SIG-M5 treated with dmso at 0.1 percent for 504 hours (cell line): ENCODE results near the gene FKBP1B.
"Not testable (repeated sequence)": the region's sequence is repeated elsewhere in the genome, so short reads cannot be mapped to it uniquely, and the experiment has no call there.

Experiments
- DNase-seq: peaks from one replicate; lab custom pipeline; 2025; ENCODE audit not compliant: unreplicated experiment; lab: John Stamatoyannopoulos, UW

Gene FKBP1B

DNA sequence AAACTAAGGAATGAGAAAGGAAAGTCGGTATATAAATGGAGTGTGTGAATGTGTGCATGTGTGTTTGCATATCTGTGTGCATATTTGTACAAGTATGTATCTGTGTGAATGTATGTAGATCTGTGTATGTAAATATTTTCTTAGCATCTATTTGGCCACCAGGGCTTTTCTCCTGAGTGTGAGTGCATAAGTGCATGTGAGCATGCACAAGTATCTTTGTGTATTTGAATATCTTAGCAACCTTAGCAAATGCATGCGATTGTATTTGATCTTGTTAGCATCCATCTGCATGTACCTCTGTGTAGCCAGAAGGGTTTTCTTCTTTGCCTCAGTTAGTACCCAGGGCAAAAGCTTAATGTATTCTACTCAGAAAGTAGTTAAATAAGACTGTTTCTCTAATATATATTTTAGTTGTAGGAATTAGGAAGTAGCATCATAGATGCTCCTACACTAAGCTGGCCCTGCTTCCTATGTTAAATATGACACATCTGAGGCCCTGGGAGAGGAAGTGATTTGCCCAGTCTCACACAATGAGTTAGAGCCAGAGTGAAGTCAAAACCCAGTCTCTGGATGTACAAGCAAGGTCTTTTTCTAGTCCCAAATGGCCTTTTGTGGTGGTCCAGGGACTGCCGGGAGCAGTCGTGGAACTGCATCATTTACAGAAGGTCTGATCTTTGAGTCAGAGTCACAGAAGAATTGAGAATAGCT is 9.2 kb downstream of the FKBP1B start:
- no peak for DNase-seq

DNA sequence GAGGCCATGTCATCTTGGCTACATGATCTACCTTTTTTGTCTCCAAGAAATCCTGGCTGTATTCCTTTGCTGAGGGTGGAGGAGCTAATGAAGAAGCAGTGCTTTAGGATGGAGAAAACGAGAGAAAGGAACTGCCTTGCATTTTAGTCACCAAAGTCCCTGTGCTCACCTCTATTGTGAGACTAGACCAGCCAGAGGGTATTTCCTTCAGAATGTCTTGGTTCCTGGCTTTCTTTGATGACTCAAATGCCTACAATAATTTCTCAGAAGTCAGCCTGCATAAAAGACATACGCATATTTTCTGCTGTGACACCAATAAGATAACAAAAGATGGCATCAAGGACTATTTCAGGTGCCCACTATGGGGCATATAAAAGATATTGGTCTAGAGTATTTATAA is 15.8 kb downstream of the FKBP1B start:
- no peak for DNase-seq

DNA sequence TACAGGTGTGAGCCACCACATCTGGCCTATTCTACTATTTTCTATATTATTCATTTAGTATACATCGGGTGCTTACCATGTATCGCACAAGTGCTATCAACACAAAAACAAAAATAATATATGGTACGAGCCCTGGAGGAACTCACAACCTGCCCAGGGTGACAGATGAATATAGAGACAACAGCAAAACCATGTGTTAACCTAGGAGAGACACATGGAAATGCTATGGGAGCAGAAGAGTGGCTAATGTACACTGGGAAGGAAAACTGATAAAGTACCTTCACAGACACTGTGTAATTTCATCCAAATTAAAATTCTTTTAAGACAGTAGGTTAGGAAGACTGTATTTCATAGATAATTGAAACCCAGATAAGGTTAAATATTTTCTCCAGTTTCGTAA is 22.7 kb downstream of the FKBP1B start:
- DNase-seq = no peak

DNA sequence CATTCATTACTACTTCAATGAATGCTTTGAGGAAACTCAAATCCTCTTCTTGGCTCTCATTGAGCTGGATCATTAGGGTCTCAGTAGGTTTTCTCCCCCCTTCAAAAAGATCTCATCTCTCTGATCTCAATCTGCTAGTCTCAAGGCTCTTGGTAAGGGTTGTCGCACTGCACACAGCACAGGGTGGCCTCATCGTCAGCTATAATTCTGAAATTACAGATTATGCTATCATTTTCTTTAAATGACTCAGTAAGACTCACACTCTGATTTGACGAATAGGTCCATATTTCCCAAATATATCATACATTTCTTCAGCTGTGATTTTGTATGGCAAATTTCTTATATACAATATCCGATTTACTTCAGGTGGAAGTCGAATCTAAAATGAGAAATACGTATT is 24.3 kb downstream of the FKBP1B start:
- DNase-seq = no peak

DNA sequence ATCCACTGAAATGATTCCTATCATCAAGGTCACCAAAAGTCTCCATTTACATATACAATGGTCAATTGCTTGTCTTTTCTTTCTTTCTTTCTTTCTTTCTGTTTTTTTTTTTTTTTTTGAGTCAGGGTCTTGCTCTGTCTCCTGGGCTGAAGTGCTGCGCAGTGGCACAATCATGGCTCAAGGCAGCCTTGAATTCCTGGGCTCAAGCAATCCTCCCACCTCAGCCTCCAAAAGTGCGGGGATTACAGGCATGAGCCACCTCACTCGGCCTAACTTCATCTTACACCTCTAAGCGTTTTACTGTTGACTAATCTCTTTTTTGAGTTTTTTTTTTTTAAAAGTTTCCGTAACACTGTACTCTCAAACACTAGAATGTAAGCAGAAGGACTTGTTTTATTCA is 25.7 kb downstream of the FKBP1B start:
- DNase-seq = no peak

DNA sequence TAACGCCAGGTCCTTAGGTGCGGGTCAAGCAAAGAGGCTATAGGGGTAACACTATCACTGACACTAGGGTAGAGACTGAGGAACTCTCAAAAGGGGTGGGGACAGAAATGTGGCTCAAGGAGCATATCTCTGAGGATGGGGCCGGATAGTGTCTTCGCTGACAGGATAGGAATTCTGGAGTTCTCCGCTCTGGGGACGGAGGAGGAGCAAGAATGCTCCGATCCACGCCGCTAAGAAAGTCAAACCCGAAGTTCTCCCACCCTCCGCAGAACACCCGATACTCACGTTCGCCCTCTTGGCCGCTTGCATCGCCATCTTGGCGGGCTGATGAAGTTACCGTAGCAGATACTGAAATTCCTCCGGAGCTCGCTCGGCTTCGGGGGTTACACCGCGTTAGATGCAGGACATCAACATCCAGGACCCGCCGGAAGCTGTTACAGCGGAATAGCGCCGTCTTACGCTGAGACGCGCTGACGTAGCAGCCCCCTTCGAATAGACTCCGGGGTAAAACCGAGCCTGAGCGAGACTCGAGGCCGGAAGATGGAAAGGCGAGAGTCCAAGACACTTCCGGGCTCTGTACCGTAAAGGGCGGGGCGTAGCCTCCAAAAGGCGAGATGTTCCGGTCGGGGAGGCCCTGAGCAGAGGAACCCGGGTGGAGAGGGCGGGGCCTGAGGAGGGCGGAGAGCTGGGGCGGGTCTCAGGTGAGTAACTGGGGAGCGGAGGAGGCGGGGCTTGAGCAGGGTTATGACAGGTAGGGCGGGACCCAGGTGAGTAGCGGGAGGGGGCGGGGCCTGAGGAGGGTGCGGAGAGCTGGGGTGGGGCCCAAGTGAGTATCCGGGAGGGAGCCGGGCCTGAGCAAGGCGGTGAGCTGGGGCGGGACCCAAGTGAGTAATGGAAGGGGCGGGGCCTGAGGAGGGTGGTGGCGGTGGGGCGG is 26.6 kb downstream of the FKBP1B start, which contains the start of gene SF3B6:
TSS of gene SF3B6 (minus strand) at position 412 of the 934 bp plus-strand sequence. CDS start at position 315, 97 bp downstream.
- peak; percentile 99 for DNase-seq

DNA sequence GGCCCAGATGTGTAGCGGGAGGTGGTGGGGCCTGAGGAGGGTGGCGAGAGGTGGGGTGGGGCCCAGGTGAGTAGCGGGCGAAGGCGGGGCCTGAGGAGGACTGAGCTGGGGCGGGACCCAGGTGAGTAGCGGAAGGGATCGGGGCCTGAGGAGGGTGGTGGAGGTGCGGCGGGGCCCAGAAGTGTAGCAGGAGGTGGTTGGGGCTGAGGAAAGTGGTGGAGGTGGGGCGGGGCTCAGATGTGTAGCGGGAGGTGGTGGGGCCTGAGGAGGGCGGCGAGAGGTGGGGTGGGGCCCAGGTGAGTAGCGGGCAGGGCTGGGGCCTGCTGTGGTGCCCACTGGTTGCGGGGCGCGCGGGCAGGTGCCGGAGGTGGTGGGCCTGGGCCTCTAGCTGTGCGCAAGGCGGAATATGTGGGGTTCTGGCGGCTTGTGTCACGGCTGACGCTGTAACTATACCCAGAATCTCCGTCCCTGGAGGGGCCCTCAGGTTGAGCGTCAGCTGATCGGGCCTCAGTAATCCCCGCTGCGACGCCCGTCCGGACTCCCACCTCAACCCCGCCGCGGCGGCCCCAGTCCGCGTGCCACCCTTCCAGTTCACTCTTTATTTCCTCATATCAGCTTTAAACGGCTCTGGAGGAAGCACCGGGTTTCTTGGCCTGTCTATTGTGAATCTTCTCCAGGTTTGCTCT is 27.5 kb downstream of the FKBP1B start:
- DNase-seq = peak; percentile 77

DNA sequence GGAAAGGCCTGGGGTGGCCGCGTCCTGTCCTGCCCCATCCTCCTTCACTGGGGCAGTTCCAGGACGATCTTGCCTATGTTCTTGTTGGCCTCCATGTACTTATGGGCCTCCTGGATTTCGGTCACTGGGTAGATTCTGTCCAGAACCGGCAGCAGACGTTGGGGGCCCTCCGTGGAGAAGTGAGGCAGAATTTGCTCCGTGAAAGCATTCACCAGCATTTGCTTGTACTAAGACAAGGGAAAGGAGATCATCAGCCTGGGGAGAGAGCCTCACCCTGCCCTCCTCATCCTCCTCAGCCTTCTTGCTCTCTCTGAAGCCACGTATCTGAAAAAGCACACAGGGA is 28.0 kb downstream of the FKBP1B start:
- no peak for DNase-seq

DNA sequence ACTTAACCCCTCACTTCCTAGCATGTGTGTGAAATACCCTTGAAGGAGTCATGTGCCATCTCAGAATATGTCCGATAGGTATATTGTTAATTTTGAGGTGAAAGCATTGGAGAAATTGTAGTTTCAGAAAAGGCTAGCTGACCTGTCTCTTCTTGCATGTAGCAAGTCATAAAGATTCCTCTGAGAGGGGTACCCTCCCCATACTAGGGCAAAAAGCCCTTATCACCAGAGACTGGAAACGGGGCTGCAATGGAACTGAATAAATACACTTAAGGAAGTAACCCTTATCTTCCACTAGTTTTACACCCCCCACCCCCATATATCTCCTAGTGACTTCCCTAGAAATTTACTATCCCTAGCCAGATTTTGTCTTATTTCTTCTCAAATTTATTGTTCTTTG is 28.3 kb downstream of the FKBP1B start:
- no peak for DNase-seq

DNA sequence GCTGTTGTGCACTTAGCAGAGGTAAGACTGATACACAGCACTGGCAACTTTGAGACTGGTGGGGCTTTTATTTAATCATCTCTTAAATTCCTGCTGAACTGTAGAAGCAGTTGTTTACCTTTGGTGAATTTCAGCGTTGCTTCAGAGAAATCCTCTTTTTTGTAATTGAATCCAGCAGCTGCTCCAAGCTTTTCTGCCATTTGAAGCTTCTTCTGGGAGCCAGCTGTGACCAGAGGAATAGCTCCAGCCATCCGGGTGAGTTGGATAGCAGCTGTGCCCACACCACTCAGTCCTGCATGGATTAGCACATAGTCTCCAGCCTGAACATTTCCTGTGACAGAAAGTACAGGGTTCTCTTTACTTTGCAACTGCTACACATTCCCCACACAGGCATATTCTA is 31.2 kb downstream of the FKBP1B start:
- DNase-seq = no peak

DNA sequence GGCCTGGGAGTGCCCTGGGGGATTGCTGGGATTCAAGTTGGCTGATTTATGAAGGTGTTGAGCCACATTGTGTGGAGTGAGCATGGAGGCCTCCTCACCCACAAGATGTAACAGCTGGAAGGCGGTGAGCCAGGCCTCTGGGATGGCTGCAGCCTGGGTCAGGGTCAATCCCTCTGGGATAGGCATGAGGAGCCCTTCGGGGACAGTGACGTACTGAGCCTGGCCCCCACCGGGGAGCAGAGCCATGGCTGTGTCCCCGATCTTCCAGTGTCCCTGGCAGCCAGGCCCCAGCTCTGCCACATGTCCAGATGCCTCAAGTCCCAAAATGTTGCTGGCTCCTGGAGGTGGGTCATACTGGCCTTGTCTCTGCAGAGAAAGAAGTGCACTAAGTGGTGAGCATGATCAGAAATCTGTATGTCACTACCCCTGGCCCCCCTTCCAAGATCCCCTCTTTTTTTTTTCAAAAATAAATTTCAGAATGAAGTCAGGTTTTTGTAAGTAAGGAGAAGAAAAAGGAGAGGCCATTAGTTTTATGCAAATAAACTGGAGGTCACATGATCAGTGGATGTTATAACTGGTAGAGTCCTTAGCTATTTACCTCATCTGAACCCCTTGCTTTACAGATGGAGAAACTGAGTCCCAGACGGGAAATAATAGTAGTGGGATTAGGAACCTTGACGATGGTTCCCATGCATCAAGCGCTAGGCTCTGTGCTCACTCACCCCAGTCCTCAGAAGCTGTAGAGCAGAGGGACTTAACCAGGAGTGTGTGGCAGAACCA is 33.4 kb downstream of the FKBP1B start:
- DNase-seq = no peak

DNA sequence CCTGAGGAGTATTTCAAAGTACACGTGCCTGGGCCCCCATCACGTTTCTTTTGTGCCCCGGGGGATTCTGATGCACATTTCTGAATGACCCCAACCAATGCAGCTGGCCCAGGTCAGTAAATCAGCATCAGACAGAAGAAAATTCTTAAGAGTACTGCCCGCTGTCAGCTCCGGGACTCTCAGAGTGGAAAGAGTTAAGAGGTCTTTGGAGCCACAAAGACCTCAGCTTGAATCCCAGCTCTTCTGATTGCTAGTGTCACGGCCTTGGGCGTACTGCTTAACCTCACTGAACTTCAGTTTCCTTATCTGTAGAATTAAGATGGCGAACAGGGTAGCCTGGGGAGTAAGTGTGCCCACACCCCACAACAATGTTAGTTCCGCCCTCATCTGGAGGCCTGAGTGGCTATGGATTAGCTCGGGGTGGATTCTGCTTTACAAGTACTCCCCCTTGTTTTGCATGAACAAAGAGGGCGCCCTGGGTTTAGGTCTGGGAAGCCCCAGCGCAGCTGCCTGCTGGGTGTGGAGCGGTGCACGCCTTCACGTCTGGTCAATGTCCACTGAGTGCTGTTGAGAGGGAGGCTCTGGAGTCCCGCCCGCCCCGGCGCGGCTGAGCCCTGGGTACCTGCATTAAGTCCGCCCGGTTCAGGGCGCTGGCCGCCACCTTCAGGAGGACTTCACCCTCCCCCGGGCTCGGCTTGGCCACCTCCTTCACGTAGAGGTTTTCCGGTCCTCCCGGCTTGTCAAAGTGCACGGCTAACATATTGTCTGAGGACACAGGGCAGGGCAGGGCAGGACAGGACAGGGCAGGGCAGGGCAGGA is 34.2 kb downstream of the FKBP1B start:
- peak; percentile 85 for DNase-seq

DNA sequence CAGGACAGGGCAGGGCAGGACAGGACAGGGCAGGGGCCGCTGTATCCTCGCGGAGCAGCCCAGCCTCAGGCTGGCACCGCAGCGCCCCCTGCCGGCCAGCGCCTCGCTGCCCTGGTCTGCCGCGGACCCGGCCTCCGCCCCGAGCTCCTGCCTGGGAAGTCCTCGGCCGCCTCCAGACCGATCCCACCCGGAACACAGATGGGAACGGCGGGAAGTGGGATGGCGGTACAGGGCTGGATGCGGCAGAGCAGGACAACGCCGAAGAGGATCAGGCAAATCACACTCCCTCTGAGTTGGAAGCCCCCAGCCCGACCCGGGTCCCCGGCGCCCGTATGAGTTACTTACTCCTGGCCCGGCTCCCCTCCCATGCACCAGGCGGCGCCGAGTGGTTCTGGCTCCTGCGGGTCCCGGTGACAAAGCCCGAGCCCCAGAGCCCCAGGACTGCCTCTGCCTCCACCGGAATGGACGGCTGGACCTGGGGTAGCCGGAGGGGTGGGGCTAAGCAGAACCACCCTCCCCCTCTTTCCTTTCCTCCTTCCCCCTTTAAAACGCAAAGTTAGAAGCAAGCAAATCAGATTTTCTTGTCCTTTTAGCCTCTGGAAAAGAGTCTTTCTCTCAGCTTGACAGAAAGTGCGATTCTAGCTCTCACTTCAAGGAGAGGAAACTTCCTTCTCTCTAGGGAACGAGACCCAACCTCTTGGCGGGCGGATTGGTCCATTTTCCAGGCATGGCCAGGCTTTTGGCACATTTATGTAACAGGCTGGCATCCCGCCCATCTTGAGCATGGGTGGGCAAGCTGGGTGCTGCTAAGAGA is 35.1 kb downstream of the FKBP1B start, which contains the start of gene TP53I3:
TSS of gene TP53I3 (minus strand) at position 449 of the 814 bp plus-strand sequence. CDS start 508 bp downstream, outside the sequence.
- peak; percentile 60 for DNase-seq

DNA sequence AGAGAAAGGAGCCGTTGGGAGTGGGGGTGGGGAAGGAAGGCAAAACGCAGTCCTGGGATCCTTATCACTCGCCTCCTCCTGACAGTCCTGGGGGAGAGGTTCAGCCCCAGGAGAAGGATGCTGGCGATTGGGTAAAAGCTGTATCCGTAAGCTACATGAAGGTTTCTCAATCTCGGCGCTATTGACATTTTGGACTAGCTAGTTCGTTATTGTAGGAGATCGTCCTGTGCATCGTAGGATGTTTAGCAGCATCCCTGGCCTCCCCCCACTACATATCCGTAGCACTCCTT is 35.6 kb downstream of the FKBP1B start:
- DNase-seq = no peak

DNA sequence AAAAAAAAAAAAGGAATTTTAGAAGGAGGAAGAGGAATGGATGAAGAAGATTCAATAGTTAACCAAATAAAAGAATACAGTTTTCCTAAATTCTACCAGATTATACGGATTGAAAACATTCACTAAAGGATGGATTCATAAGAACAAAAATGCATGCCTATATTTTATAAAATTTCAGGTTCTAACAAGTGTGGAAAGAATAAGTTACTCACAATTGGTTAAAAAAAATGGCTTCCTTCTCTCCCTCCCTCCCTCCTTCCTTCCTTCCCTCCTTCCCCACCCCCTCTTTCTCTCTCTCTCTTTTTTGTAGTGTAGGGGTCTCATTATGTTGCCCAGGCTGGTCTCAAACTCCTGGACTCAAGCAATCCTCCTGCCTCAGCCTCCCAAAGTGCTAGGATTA is 36.7 kb downstream of the FKBP1B start:
- no peak for DNase-seq

DNA sequence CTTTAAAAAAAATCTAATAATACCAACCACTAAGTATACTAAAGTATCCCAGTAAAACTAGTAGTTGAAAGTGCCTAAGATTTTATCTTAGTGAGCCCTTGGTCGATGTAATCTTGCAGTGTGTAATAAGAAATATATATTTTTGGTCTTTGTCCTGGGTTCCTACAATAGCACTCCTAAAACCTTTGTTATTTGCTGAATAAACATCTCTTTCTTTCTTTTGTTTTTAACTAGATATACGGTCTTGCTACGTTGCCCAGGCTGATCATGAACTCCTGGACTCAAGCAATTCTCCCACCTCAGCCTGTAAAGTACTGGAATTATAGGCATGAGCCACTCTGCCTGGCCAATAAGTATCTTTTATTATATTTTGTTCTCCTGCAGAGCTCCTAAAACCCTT is 37.5 kb downstream of the FKBP1B start:
- DNase-seq = no peak

DNA sequence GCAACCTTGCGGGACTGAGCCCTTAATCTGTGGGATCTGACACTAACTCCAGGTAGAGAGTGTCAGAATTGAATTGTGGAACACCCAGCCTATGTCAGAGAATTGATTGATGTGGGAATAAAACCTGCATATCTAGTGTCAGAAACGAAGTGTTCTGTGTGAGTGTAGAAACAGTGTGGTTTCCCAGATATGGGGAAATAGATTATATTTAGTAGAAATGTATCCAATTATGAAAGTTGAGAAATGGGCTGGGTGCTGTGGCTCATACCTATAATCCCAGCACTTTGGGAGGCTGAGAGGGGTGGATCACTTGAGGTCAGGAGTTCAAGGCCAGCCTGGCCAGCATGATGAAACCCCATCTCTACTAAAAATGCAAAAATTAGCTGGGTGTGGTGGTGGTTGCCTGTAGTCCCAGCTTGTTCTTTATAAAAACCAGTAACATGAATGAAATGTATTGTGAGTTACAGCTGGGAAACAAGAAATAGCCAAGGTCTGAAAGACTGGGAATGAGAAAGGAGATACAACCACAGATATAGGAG is 39.3 kb downstream of the FKBP1B start:
- DNase-seq = peak; percentile 78

DNA sequence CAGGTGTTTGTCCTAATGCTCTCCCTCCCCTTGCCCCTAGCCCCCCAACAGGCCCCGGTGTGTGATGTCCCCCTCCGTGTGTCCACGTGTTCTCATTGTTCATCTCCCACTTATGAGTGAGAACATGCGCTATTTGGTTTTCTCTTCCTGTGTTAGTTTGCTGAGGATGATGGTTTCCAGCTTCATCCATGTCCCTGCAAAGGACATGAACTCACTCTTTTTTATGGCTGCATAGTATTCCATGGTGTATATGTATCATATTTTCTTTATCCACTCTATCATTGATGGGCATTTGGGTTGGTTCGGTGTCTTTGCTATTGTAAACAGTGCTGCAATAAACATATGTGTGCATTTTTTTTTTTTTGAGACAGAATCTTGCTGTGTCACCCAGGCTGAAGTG is 43.7 kb downstream of the FKBP1B start:
- not testable (repeated sequence) for DNase-seq

DNA sequence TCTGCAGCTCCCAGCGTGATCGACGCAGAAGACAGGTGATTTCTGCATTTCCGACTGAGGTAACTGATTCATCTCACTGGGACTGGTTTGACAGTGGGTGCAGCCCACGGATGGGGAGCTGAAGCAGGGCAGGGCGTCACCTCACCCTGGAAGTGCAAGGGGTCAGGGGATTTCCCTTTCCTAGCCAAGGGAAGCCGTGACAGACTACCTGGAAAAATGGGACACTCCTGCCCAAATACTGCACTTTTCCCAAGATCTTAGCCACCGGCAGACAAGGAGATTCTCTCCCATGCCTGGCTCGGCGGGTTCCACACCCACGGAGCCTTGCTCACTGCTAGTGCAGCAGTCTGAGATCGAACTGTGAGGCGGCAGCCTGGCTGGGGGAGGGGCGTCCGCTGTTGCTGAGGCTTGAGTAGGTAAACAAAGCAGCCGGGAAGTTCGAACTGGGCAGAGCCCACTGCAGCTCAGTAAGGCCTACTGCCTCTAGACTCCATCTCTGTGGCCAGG is 45.7 kb downstream of the FKBP1B start:
- DNase-seq = not testable (repeated sequence)
